HTR-8/SVneo (cell line): ENCODE measurements around the gene C13orf46.
"Not testable (repeated sequence)": the region's sequence is repeated elsewhere in the genome, so short reads cannot be mapped to it uniquely, and the experiment has no call there.

ENCODE experiments used
- DNase-seq: peaks from one replicate; pipeline ENCODE4 v3.0.0; 2011; ENCODE audit warnings: low spot score, mixed read lengths; ENCODE audit not compliant: insufficient read length
- FAIRE-seq: peaks from 2 replicates; lab custom pipeline; 2011; peaks lifted over from hg19 to GRCh38; lab: Jason Lieb, UNC

Gene C13orf46

GRCh38 chr13:113915786-113916329 lies 58.0 kb downstream of the C13orf46 start:
- DNase-seq (no peak), FAIRE-seq (no peak)

DNA sequence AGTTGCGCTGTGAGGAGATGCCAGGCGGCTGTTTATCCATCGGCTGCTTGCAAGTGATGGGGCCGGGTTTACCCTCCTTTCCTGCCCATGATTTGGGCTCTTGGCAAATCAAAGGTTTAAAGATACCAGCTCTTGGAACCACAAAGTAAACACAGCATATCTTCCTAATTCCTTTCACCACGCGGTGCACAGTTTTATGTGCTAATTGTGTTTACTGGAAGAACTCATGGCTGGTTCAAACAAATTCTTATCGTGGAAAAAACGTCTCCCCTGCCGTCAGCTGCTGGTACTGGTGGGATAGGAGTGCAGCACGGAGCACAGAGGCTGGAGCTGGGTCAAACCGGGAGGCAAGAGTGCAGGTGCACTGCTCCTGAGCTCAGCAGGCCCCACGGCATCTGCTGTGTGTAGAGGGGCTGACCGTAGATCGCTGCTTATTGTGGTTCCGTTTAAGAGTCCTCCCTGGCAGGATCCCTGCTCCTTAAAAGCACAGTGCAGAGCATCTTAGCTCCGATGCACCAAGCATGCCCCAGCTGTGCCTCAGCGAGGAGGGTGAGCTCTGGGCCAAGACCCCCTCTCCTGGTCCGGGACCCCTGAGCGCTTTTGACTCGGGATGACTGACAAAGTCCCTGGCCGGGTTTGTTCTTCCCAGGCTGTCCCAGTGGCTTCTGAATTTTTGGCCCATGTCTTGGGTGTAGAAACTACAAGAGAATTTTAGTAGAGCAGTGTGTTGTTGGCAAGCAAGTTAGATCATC lies 58.7 kb downstream of the C13orf46 start:
- no peak for FAIRE-seq
- no peak for DNase-seq

GRCh38 chr13:113914333-113915011 lies 59.4 kb downstream of the C13orf46 start:
- DNase-seq (no peak), FAIRE-seq (no peak)

DNA sequence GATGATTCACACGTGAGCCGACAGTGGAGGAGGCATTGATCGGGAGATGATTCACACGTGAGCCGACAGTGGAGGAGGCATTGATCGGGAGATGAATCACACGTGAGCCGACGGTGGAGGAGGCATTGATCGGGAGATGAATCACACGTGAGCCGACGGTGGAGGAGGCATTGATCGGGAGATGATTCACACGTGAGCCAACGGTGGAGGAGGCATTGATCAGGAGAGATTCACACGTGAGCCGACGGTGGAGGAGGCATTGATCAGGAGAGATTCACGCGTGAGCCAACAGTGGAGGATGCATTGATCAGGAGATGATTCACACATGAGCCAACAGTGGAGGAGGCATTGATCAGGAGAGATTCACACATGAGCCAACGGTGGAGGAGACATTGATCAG lies 60.0 kb downstream of the C13orf46 start:
- FAIRE-seq, result peak; percentile 89
- not testable (repeated sequence) for DNase-seq

DNA sequence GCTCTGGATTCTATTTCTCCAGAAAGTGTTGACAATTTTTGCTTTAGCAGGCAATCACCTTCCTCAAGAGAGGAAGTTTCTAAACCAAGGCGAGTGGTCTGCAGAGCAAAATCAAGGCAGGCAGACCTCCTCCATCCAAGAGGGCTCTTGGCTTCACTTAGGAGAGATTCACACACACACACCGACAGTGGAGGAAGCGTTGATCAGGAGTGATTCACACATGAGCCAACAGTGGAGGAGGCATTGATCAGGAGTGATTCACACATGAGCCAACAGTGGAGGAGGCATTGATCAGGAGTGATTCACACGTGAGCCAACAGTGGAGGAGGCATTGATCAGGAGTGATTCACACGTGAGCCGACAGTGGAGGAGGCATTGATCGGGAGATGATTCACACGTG lies 60.5 kb downstream of the C13orf46 start:
- FAIRE-seq, DNase-seq: not testable (repeated sequence)

- DNase-seq (no peak), FAIRE-seq (no peak)
These were observed 61.3 kb downstream of the C13orf46 start for GRCh38 chr13:113912596-113912995.

DNA sequence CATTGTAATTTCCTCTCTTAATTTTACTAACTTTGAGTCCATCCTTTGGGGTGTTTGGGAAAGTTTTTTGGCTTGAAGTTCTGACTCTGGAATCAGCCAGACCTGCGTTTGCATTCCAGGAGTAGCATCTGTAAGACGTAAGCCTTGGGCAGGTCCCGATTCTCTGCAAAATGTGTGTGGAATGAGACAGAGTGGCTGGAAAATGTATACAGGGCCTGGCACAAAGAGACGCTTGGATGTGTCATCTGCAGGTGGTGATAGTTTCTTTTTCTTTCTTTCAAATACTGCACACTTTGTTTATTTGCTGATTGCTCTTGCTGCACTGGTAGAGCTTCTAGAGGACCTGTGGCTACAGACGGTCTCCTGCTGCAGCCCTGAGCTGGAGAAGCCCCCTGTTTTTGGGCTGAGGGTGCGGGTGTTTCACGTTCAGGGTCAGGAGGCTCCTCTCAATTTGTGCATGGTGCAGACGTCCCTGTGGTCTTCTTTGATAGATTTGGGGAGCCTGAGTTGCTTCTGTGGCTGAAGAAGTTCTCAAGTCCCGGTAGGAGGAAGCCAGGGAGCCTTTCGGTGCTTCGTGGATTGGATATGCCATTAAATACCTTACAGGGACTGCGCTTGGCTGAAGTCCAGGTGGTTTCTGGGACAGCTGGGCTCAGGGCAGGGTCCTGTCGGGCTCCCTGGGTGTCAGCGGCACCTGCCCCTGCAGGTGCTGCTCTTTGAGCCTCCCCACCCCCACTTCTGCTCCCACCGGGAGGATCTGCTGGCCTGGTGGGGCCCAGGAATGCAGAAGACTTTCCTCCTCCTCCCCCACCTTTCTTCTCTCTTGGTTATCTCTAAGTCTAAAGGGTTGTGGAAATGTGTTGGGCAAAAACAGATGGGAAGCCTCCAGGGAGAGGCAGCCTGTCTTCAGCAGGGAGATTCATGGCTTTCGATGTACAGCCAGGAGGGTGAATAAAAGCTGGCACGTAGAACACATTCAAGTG lies 66.0 kb downstream of the C13orf46 start:
- DNase-seq (peak; percentile 45), FAIRE-seq (no peak)

DNA sequence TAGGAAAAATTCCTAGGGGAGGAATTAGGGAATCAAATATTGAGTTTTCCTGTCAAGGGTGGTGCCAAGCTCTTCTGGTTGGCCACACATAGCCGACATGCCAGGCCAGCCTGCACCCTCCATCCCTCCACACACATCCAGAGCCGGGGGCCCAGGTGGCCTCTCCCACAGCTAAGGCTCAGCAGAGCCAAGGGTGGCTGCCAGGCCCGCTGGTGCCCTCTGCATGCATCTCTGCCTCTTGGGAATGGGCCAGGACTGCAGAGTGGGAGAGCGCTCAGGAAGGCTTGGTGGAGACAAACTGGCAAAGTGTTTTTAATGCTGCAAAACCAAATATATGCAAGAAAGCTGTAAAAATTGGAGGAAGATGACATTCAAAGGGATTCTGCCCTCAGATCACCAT lies 67.3 kb downstream of the C13orf46 start:
- FAIRE-seq (no peak), DNase-seq (no peak)

DNA sequence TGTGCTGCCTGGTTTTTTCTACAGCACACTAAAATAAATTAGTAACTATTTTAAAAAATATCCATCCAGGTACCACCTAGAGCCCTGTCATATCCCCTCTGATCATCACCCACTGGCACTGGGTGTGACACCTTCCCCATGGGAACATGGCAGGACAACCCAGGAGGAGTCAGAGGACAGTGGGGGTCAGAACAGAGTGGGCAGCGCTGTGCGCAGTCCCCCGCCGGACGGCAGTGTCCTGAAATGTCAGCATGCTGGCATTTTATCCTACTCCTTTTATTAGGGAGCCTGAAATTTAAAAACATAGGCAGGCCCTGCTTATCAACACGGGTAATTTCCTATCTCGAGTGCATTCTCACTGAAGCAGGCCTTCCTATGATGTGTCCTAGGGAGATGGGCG lies 67.9 kb downstream of the C13orf46 start:
- DNase-seq (no peak), FAIRE-seq (no peak)

DNA sequence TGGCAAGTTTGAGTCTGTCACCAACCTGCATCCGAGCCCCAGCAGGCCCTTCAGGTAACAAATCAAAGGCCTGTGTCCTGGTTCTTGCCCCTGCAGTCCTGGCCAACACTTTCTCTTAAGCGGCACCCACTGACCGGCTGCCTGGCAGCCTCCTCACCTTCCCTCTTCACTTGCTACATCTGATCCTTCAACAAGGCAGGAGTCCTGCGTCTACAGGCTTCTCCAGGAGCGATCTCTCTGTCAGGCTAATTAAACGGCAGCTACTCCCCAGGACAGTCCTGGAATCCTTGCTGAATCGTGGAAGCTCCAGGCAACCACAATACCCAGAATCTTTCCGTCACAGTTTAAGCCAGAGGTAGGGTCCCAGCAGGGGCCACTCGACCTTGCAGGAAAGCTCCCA lies 68.9 kb downstream of the C13orf46 start:
- DNase-seq, result no peak
- no peak for FAIRE-seq

GRCh38 chr13:113904411-113904810 lies 69.5 kb downstream of the C13orf46 start:
- FAIRE-seq (no peak), DNase-seq (no peak)

DNA sequence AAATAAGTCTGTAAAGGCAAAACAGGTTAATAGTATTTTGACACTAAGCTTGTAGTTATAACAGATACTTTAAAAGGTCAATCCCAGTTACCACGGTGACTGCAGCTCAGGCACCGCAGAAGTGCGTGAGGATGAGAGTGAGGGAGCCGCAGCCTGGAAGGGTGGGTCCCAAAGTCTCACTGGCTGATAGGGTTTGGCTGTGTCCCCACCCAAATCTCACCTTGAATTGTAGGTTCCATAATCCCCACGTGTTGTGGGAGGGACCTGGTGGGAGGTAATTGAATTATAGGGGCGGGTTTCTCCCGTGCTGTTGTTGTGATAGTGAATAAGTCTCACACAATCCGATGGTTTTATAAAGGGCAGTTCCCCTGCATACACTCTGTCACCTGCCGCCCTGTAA lies 70.0 kb downstream of the C13orf46 start:
- FAIRE-seq, result no peak
- no peak for DNase-seq
